H1 (cell line): Measurements from ENCODE around the gene TRIM38. TPM values are rescaled to one million over a fixed set of nuclear protein-coding genes. Genes with fewer than 3 reads are reported as not detected.

Experiments
- CTCF ChIA-PET: fragments of 300-600 bp; sonication (Branson Sonifier 250); formaldehyde crosslinking; loops from one replicate; lab custom pipeline; 2021; ENCODE audit not compliant: partially characterized antibody; lab: Charles Lee
- POLR2A ChIA-PET: fragments of 300-600 bp; sonication (Branson Sonifier 250); formaldehyde crosslinking; loops from one replicate; lab custom pipeline; 2021; ENCODE audit warnings: inconsistent platforms; ENCODE audit not compliant: partially characterized antibody; lab: Charles Lee
- DNase-seq, 2 experiments: peaks; one replicate each; pipeline versions ENCODE4 v3.0.0 to v3.0.0-alpha.2; 2010 to 2022; ENCODE audit warnings: low spot score in 2 of 2, low read depth in 1 of 2, mixed read lengths in 1 of 2
- FAIRE-seq: peaks from 2 replicates; lab custom pipeline; 2011; peaks lifted over from hg19 to GRCh38; lab: Jason Lieb, UNC
- H2AFZ ChIP-seq: 2 replicates; pipeline ENCODE4 v1.8.1; 2012; ENCODE audit warnings: low read length, inconsistent platforms
- H2AK5ac ChIP-seq: 2 replicates; pipeline ENCODE4 v1.6.1; 2013; ENCODE audit warnings: low read depth, low read length
- H2BK120ac ChIP-seq: replicated peaks from 2 replicates; pipeline ENCODE3; 2013; ENCODE audit warnings: low read depth, low read length, inconsistent platforms
- H2BK12ac ChIP-seq: 2 replicates; pipeline ENCODE4 v1.6.1; 2013; ENCODE audit warnings: low read depth, low read length
- H2BK15ac ChIP-seq: 2 replicates; pipeline ENCODE4 v1.6.1; 2013; ENCODE audit warnings: low read length
- H2BK20ac ChIP-seq: 2 replicates; pipeline ENCODE4 v1.6.1; 2013; ENCODE audit warnings: low read length
- H2BK5ac ChIP-seq: 2 replicates; pipeline ENCODE4 v1.6.1; 2013; ENCODE audit warnings: low read depth, low read length
- H3K14ac ChIP-seq: 2 replicates; pipeline ENCODE4 v1.6.1; 2013; ENCODE audit warnings: inconsistent platforms; ENCODE audit not compliant: insufficient read length
- H3K18ac ChIP-seq: 2 replicates; pipeline ENCODE4 v1.6.1; 2013; ENCODE audit warnings: low read length; ENCODE audit errors: extremely low read depth
- H3K23ac ChIP-seq: 2 replicates; pipeline ENCODE4 v1.6.1; 2013; ENCODE audit warnings: inconsistent platforms; ENCODE audit not compliant: insufficient read length
- H3K23me2 ChIP-seq: 2 replicates; pipeline ENCODE4 v1.6.1; 2013; ENCODE audit warnings: low read depth, low read length
- H3K27ac ChIP-seq: 2 replicates; pipeline ENCODE4 v1.6.1; 2011; ENCODE audit warnings: low read depth, low read length, inconsistent platforms
- H3K27me3 ChIP-seq, 4 experiments: replicated peaks in 1 of 4; 1 replicate in 1 of 4; 2 replicates in 3 of 4; pipeline versions ENCODE4 v1.6.1 to v1.8.1; 2011 to 2013; ENCODE audit warnings: low read length in 3 of 4, mild to moderate bottlenecking in 3 of 4, inconsistent platforms in 2 of 4, mixed read lengths in 2 of 4, moderate library complexity in 1 of 4; ENCODE audit not compliant: control insufficient read depth in 3 of 4, insufficient read depth in 3 of 4; ENCODE audit errors: extremely low read depth in 1 of 4
- H3K36me3 ChIP-seq, 4 experiments: 2 replicates each; pipeline versions ENCODE4 v1.6.1 to v1.8.1; 2011 to 2013; ENCODE audit warnings: mild to moderate bottlenecking in 4 of 4, low read length in 3 of 4, moderate library complexity in 2 of 4, control low read depth in 1 of 4, inconsistent platforms in 1 of 4; ENCODE audit not compliant: insufficient read depth in 4 of 4, control insufficient read depth in 2 of 4
- H3K4ac ChIP-seq: replicated peaks from 2 replicates; pipeline ENCODE3; 2013; ENCODE audit warnings: low read length, low read depth, mixed read lengths, inconsistent platforms; ENCODE audit not compliant: insufficient read length
- H3K4me1 ChIP-seq, 4 experiments: replicated peaks in 1 of 4; 1 replicate in 1 of 4; 2 replicates in 3 of 4; pipeline versions ENCODE4 v1.6.1 to v1.8.1; 2011 to 2013; ENCODE audit warnings: low read length in 3 of 4, inconsistent platforms in 2 of 4, mixed read lengths in 1 of 4; ENCODE audit not compliant: insufficient read depth in 4 of 4, control insufficient read depth in 3 of 4
- H3K4me2 ChIP-seq, 2 experiments: 2 replicates each; pipeline versions ENCODE4 v1.6.1 to v1.8.1; 2011 to 2013; ENCODE audit warnings: low read depth in 2 of 2, low read length in 2 of 2, control low read depth in 1 of 2, inconsistent platforms in 1 of 2, mild to moderate bottlenecking in 1 of 2; ENCODE audit not compliant: insufficient read depth in 1 of 2
- H3K4me3 ChIP-seq, 4 experiments: fragments of 200-600, 300-600 bp in 1 of 4; sonication (generic), shearing (Covaris generic), sonication (Bioruptor Twin) in 1 of 4; 2 replicates each; pipeline versions ENCODE4 v1.5.1 to v1.8.1; 2011 to 2016; ENCODE audit warnings: low read length in 4 of 4, low read depth in 3 of 4, control low read depth in 2 of 4, inconsistent platforms in 2 of 4, mild to moderate bottlenecking in 2 of 4, mixed read lengths in 1 of 4, moderate library complexity in 1 of 4; ENCODE audit not compliant: insufficient read depth in 2 of 4; ENCODE audit errors: extremely low read depth in 1 of 4
- H3K56ac ChIP-seq: replicated peaks from 2 replicates; pipeline ENCODE3; 2013; ENCODE audit warnings: low read depth, mild to moderate bottlenecking, mixed read lengths, low read length, inconsistent platforms; ENCODE audit not compliant: insufficient read length
- H3K79me1 ChIP-seq: 2 replicates; pipeline ENCODE4 v1.6.1; 2013; ENCODE audit warnings: low read depth, low read length, control low read depth
- H3K79me2 ChIP-seq, 2 experiments: 2 replicates each; pipeline versions ENCODE4 v1.6.1 to v1.8.1; 2012 to 2013; ENCODE audit warnings: low read length in 2 of 2, mild to moderate bottlenecking in 2 of 2, inconsistent platforms in 1 of 2; ENCODE audit not compliant: insufficient read depth in 2 of 2, control insufficient read depth in 1 of 2
- H3K9ac ChIP-seq, 4 experiments: replicated peaks in 1 of 4; 1 replicate in 1 of 4; 2 replicates in 3 of 4; pipeline versions ENCODE4 v1.6.1 to v1.8.1; 2011 to 2013; ENCODE audit warnings: low read depth in 3 of 4, low read length in 3 of 4, control low read depth in 2 of 4, mild to moderate bottlenecking in 2 of 4, moderate library complexity in 2 of 4, inconsistent platforms in 1 of 4; ENCODE audit errors: extremely low read depth in 1 of 4
- H3K9me3 ChIP-seq, 2 experiments: 2 replicates each; pipeline versions ENCODE4 v1.6.1 to v1.8.1; 2012 to 2013; ENCODE audit warnings: mild to moderate bottlenecking in 2 of 2, moderate library complexity in 2 of 2, control low read depth in 1 of 2, inconsistent platforms in 1 of 2, low read depth in 1 of 2, low read length in 1 of 2, mixed read lengths in 1 of 2; ENCODE audit not compliant: insufficient read depth in 2 of 2
- H4K20me1 ChIP-seq, 2 experiments: replicated peaks in 1 of 2; 2 replicates each; pipeline versions ENCODE3 to v1.8.1; 2011 to 2013; ENCODE audit warnings: inconsistent platforms in 2 of 2, low read length in 2 of 2, mild to moderate bottlenecking in 1 of 2; ENCODE audit not compliant: insufficient read depth in 2 of 2, control insufficient read depth in 1 of 2
- H4K5ac ChIP-seq: 2 replicates; pipeline ENCODE4 v1.6.1; 2013; ENCODE audit warnings: low read length, low read depth, mixed read lengths, inconsistent platforms; ENCODE audit not compliant: insufficient read length
- H4K8ac ChIP-seq: 2 replicates; pipeline ENCODE4 v1.8.0; 2013; ENCODE audit warnings: mild to moderate bottlenecking, moderate library complexity, low read length, inconsistent platforms; ENCODE audit not compliant: insufficient read depth; ENCODE audit errors: extremely low read depth
- H4K91ac ChIP-seq: replicated peaks from 2 replicates; pipeline ENCODE3; 2013; ENCODE audit warnings: low read length, mixed read lengths, inconsistent platforms; ENCODE audit not compliant: insufficient read length
- WGBS, 2 experiments: shearing (Covaris generic) in 1 of 2; methylation state at CpG; one replicate each; pipeline versions ENCODE4 v1.1.6 to v1.1.7; 2013 to 2015; ENCODE audit warnings: low lambda C conversion rate in 2 of 2, mixed read lengths in 2 of 2, inconsistent platforms in 1 of 2, low coverage in 1 of 2, missing lambda C conversion rate in 1 of 2; ENCODE audit not compliant: insufficient replicate concordance in 2 of 2, insufficient coverage in 1 of 2, insufficient read length in 1 of 2; ENCODE audit errors: extremely low coverage in 1 of 2, missing lambda C conversion rate in 1 of 2; 5-methylcytosine and 5-hydroxymethylcytosine counted together
- polyA plus RNA-seq, 7 experiments: library from polyadenylated mRNA; depleted of rRNA in 3 of 7; stranded (reverse) in 5 of 7; unstranded in 2 of 7; fragments of >200 nt in 5 of 7; fragments of 200-250 nt in 2 of 7; gene quantifications; 1 replicate in 5 of 7; 2 replicates in 1 of 7; 4 replicates in 1 of 7; pipeline versions ENCODE4 v1.2.1 to v1.2.3, GENCODE V29; 2011 to 2013; ENCODE audit warnings: missing spikeins in 2 of 7, mixed read lengths in 2 of 7
- total RNA-seq: library from RNA; stranded (reverse); fragmentation: NEBNext Ultra II Directional; extraction: Animal tissue kit (Norgen Biotek cat#: 25700); gene quantifications from 2 replicates; pipeline ENCODE4 v1.2.1, GENCODE V29; 2021

TRIM38 gene
- total and polyA plus RNA-seq, 2 of the 8 experiments (the other 6 are each of a cell fraction or from before 2014, with no cell fraction given) = 0.43 to 0.56 TPM

DNA sequence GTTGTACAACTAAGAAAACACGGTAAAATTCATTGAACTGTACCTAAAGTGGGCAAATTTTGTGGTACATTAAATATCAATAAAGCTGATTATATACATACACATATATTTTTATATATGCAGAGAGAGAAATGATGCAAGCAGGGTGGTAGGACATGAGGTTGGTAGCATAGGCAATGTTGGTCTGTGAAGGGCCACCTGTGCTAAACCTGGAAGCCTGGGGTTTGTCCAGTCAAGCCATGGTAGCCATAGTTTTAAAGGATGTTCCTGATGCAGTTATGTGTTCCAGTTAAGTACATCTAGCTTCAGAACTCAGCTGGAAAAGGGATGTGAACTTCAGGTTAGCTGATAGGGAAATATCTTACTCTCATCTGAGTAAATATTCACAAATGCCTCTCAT is 60.1 kb downstream of the TRIM38 start:
- H3K27me3 ChIP-seq = no peaks in the 10 kb centered on the region
- no peak overlapping the region for H3K9ac ChIP-seq
- peak overlapping the region; percentile 96; the same call in 1 of the 2 replicates for H2BK5ac ChIP-seq
- no peak overlapping the region for H4K8ac ChIP-seq
- H2BK15ac ChIP-seq = no peak overlapping the region
- ChIA-PET CTCF (interaction anchor here (1.4 to 1.8 kb wide), 2 partner anchors 9 to 19 kb away, joined by 7 to 9 read pairs; a partner anchor contains a TSS), POLR2A (interaction anchor here (0.7 to 32.8 kb wide), 25 partner anchors 13 to 1849 kb away, joined by 3 to 1982 read pairs (median 30); a partner anchor contains a TSS)
- peaks cover 14% of the 10 kb centered on the region for H3K23me2 ChIP-seq
- no peak overlapping the region for H3K23ac ChIP-seq
- peak overlapping the region; percentile 24 for H3K56ac ChIP-seq
- H2BK12ac ChIP-seq = 0 out of 2 replicates have a peak overlapping the region, but pooled peaks have one; percentile 4
- peak overlapping the region; percentile 28; the same call in 1 of the 2 replicates for H3K27ac ChIP-seq
- FAIRE-seq (no peak), DNase-seq (no peak)
- no peaks in the 10 kb centered on the region; a peak in 1 of 4 replicates for H3K9me3 ChIP-seq
- H3K4me2 ChIP-seq = peak overlapping the region in 1 of 2 experiments; percentile 95; a peak in 3 of 4 replicates
- peak overlapping the region; percentile 39 for H2BK120ac ChIP-seq
- no peak overlapping the region for H2AK5ac ChIP-seq
- H3K4me1 ChIP-seq = peaks cover 2 to 14% (median 8%) of the 10 kb centered on the region in 4 experiments; a peak in 5 of 7 replicates
- H3K79me2 ChIP-seq = no peaks in the 10 kb centered on the region
- H3K79me1 ChIP-seq = no peaks in the 10 kb centered on the region
- 68% methylated on average over 1 of the region's 1 CpG; no CpG with 5 or more reads in 1 of the 2 experiments for WGBS, 2 experiments
- H4K5ac ChIP-seq = peak overlapping the region; percentile 30
- H3K36me3 ChIP-seq = no peaks in the 10 kb centered on the region
- 0 out of 2 replicates have a peak overlapping the region, but pooled peaks have one; percentile 51 for H2BK20ac ChIP-seq
- no peak overlapping the region for H3K4ac ChIP-seq
- peak overlapping the region; percentile 90 for H4K91ac ChIP-seq
- H3K4me3 ChIP-seq = peak overlapping the region in 1 of 4 experiments; percentile 72; a peak in 2 of 8 replicates
- H4K20me1 ChIP-seq = peaks cover 0 to 4% of the 10 kb centered on the region in 2 experiments
- H3K14ac ChIP-seq = no peak overlapping the region
- 0 out of 2 replicates have a peak overlapping the region, but pooled peaks have one; percentile 8 for H2AFZ ChIP-seq
- peak overlapping the region; percentile 9; the same call in 1 of the 2 replicates for H3K18ac ChIP-seq
